ENCODE measurements around the gene GRAPL.
"Not testable (repeated sequence)": the region's sequence is repeated elsewhere in the genome, so short reads cannot be mapped to it uniquely, and the experiment has no call there.

Gene GRAPL

DNA sequence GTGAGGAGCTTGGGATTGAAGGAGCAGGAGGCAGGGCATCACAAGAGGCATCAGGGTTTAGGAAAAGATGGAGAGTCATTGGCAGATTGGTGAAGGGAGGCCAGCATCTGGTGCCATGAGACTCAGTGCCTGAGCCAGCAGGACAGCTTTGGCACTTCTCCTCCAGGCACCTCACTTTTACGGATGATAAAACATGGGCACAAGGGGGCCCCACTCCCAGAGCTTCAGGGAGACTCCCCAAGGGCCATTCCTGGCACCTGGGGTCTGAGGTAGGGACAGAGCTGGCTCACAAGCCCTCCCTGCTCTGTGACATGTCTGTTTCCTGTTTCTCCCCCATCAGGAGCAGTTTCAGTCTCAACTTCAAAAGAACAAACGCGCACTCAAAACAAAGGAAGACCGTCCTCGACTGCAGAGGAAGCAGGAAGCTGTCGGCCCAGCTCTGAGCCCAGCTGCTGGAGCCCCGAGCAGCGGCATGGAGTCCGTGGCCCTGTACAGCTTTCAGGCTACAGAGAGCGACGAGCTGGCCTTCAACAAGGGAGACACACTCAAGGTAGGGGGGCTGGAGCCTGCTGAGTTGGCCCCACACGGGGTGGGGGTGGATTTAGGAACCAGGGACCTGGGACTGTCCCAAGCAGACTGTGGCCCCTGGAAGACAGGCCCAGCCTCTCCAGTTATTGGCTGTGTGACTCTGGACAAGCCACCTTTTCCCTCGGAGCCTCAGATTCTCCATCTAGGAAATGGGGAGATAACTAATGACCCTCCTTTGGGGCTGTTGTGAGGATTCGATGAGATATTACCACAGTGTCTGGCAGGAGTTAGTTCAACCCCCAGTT lies at the start of gene GRAPL:
TSS of gene GRAPL (plus strand) at position 442 of the 833 bp plus-strand sequence. CDS start at position 473, 31 bp downstream.
- in situ Hi-C loops (cut with HindIII; ENCODE audit: low sequenced_read_pairs); H3K4me3 ChIP-seq (ENCODE audit: low read depth, low read length); DNase-seq (ENCODE audit: low read depth): not testable (repeated sequence)

DNA sequence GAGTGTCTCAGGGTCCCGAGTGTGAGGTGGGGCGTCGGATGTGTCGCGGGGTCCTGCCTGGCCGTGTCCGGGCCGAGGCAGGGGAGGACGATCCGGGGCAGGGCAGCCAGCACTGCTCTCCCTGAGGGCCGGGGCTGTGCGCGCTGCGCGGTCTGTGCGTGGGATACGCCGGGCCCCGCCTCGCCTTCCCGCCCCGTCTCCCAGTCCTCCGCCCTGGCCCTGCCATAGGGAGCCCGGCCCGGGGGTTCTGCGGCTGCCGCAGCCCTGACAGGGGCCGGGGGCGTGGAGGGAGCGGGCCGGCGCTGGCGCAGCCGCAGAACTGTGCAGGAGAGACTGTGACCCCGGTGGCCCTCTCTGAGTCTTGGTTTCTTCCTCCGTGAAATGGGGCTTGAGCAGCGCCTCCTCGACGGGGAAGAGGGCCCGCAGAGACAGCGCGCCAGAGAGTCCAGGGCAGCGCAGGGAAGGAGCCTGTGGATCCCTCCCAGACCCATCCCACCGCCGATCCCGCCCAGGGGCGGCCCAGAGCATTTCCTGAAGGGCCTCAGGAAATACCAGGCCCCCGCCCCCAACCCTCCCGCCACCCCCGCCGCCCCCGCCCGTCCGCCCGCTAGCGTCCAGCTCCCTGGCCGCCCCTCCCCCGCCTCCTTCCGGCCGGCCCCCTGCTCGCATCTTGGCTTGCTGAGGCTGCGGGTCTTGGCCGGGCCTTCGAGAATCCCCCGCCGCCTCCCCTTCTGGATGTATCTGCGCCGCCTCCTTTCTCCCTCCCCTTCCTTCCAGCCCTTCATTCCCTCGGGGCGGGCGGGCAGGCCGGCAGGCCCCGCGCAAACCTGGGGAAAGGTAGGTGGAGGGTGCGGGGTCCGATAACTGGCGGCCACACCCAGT lies 38.3 kb upstream of the GRAPL start:
- DNase-seq (ENCODE audit: low read depth); in situ Hi-C loops (cut with HindIII; ENCODE audit: low sequenced_read_pairs); H3K4me3 ChIP-seq (ENCODE audit: low read depth, low read length): not testable (repeated sequence)

DNA sequence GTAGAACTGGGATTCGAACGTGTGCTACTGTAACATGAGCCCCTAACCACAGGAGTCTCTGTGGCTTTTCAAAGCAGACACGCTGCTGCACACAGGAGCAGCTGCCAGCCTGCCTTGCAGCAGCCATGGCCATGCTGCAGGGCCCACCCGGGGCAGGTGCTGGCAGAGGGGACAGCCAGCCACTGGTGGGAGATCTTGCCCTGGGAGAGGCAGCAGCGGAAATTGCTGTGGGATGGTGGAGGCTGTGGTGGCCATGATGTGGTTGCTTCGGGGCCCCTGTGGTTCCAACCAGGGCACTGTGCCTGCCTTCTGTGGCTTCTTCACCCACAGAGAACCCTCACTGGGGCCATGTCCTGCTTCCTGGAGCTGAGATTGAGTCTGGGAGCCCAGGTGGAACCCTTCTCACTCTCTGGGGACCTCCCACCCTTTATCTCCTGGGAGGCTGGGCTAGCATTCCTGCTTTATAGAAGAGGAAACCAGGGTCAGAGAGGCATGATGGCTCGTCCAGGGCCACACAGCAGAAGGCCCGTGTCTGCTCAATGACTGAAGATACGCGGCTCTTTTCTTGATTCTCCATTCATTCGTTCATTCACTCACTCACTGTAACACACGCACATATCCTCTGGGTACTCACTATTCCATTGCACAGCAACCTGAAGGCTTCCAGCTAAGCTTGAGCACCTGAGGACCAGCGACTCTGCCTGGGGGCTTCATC lies 37.2 kb upstream of the GRAPL start:
- in situ Hi-C loops (cut with HindIII; ENCODE audit: low sequenced_read_pairs); DNase-seq (ENCODE audit: low read depth); H3K4me3 ChIP-seq (ENCODE audit: low read depth, low read length): not testable (repeated sequence)

DNA sequence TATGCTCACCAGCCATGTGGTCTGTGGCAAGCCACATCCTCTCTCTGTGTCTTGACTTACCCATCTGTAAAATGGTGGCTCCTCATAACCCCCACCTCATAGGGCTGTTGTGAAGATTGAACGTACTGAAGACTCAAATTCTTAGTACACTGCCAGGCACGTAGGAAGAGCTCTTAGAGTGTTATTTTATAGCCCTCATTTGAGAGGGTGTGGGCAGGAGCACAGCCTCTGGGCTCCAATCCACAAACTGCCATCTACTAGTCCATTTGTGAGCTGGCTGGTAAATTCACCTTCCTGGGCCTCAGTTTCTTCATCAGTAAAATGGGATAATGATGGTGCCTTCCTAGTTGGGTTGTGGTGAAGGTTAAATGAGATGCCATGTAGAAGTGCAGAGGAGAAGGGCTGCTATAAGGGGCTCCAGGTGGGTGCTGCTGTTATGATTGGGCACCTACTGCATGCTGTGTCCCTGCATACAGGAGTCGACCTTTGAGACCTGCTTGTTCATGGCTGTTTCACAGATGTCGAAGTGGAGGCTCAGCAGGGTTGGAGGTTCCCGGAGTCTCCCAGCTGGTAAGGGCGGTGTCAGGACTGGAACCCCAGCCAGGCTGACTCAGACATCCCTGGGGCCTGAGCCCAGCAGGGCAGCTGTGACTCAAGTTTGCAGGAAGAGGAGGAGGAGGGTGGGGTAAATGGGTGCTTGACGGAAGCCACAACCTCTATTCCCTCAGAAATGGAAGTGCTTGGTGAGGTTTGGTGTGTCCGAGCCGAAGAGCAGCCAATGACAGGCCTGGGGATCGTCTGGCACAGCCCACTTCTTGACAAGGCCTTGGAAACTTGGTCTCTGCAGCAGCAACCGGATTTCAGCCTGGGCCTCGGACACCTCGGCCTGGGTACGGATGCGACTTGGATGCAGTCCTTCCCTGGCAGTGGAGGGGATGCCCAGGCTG lies 34.4 kb upstream of the GRAPL start:
- in situ Hi-C loops (cut with HindIII; ENCODE audit: low sequenced_read_pairs); DNase-seq (ENCODE audit: low read depth); H3K4me3 ChIP-seq (ENCODE audit: low read depth, low read length): not testable (repeated sequence)

DNA sequence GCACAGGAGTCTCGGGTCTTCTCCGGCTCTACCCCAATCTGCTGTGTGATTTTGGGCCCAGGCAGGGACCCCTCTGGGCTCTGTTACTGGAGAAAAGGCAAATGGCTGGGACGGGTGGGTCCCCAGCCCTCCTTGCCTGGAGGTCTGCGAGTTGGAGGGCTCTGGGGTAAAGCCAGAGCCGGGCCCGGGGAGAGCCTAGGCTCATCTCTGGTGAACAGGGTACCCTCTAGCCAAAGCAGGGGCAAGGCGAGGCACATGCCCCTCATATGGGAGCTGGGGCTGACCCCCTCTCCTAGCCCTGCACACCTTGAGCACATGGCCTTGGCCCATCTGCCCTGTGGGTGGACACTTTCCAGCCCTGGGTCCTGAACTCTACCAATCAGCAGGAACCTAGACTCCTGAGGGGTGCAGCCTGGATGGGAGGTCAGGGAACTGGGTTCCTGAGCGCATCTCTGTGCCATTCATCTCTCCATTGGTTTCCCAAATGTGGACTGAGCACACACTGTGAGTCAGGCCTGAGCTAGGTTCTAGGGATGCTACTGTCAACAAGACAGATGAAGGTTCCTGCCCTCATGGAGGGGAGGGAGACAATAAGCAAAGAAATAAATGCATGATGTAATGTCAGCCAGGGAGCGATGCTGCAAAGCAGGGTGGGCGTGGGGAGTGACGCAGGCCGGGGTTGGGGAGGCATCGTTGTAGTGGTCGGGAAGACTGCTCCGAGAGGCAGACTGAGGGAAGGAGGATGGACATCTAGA lies 33.5 kb upstream of the GRAPL start:
- H3K4me3 ChIP-seq (ENCODE audit: low read depth, low read length); DNase-seq (ENCODE audit: low read depth); in situ Hi-C loops (cut with HindIII; ENCODE audit: low sequenced_read_pairs): not testable (repeated sequence)

DNA sequence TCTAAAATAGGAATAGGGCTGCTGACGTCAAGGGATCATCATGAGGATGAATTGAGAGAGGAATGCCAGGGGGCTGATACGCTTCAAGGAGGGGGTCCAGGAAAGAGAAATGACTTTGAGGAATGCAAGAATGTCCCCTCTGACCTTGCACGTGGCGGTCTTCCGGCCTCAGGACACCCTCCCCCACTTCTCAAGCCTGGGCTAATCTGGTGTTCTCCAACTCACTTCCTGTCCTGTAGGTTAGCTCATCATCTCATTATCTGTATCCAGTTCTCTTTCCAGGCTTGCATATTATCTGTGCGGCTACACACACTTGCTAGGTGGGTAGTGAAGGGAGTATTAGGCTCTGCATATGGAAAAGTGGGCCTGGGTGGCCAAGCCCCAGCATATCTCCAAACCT lies 18.9 kb upstream of the GRAPL start:
- in situ Hi-C loops (cut with HindIII; ENCODE audit: low sequenced_read_pairs); H3K4me3 ChIP-seq (ENCODE audit: low read depth, low read length); DNase-seq (ENCODE audit: low read depth): not testable (repeated sequence)

DNA sequence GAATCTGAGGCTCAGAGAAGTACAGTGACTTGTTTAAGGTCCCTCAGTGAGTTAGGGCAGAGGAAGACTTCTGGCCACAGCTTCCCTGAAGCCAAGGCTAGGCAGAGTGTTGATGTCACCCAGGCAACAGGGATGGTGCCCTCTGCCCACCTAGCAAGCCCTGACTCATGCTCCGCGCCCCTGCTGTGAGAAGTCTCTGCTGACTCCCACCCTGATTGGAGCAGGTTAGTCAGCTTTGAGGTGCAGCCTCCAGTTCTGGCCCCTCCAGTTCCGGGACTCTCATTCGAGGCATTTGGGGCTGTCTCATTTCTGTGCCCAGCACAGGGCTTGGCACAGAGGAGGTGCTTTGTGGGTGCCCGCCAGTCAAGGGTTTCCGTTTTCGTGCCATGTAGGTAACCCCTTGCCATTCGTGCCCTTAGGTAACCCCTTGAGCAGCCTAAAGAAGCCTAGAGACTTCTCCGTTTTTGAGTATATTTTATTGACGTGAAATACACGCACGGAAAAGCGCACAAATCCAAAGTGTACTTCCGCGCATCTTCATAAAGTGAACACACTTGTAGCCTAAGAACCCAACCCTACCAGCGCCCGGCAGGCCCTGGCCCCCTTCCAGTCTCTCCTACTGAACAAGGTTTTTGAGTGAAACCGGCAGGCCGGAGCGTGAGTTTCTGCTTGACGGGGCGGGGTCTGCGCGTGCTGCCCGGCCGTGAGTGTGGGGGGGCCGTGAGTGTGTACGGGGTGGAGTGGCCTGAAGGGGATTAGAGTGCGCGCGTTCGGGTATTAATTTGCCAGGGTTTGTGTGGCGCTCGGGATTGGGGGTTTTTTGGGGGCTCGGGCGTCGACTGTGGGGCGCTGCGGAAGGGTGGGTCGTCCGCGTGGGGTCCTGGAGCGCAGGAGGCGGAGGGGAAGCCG lies 16.9 kb upstream of the GRAPL start:
- in situ Hi-C loops (cut with HindIII; ENCODE audit: low sequenced_read_pairs); DNase-seq (ENCODE audit: low read depth); H3K4me3 ChIP-seq (ENCODE audit: low read depth, low read length): not testable (repeated sequence)

DNA sequence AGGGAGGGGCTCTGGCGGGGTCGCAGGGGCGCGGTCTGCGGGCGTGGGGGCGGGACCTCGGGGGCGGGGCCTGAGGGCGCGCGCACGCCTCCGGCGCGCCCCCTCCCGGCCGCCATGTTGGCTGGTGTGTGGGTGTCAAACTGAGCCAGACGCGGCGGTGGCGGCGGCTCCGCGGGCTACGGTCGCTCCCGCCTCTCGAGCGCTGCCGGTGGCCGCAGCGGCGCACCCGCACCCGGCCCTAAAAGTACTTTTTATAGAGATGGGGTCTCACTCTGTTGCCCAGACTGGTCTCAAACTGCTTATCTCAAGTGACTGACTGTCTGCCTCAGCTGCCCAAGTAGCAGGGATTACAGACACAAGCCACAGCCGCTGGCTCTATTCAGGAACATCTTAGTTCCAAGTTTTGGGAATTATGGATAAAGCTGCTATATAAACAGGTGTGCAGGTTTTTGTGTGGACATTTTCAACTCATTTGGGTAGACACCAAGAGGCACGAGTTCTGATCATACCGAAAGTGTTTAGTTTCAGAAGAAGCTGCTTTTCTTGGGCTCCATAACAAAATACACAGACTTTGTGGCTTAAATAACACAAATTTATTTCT lies 16.2 kb upstream of the GRAPL start:
- peak overlapping the region; percentile 19 for H3K4me3 ChIP-seq (ENCODE audit: low read depth, low read length)
- in situ Hi-C loops (cut with HindIII; ENCODE audit: low sequenced_read_pairs); DNase-seq (ENCODE audit: low read depth): not testable (repeated sequence)

DNA sequence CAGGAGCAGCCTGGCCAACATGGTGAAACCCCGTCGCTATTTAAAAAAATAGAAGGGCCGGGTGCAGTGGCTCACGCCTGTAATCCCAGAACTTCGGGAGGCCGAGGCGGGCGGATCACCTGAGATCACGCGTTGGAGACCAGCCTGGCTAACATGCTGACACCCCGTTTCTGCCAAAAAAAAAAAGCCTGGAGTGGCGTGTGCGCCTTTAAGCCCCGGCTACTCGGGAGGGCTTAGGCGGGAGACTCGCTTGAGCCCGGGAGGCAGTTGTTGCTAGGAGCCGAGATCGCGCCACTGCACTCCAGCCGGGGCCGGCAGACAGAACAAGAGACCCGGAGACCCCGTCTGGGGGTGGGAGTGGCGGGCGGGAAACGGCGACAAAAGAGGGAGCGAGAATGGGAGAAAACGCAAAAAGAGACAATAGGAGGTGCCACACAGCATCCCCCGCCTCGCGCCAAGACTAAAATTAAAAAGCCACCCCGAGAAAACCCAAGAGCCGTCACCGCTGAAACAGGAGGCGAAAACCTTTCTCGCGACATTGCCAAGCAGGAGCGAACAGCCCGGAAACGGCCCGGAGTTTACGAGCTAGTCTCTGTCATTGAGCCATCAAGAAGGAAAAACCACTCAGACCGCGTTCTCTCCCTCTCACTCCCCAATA lies 15.5 kb upstream of the GRAPL start:
- H3K4me3 ChIP-seq (ENCODE audit: low read depth, low read length); in situ Hi-C loops (cut with HindIII; ENCODE audit: low sequenced_read_pairs): not testable (repeated sequence)

DNA sequence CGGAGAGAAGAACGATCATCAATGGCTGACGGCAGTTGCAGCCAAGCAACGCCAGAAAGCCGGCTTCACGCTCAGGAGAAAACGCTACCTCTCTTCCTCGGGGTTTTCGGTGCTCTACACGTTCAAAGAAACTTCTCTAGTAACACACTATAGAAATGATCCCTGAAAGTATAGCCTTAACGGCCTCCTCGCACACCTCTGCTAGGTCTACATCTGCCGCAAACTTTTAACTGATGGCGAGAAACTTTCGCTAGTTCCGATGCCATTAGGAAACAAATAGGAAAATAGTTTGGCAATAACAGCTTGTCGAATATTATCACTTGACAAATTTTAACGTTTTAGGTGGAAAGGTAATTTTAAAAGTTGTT lies 14.9 kb upstream of the GRAPL start:
- H3K4me3 ChIP-seq (ENCODE audit: low read depth, low read length); in situ Hi-C loops (cut with HindIII; ENCODE audit: low sequenced_read_pairs); DNase-seq (ENCODE audit: low read depth): not testable (repeated sequence)

More for the DNA sequence above, 15.5 kb upstream of the GRAPL start:
- not testable (repeated sequence) for DNase-seq (ENCODE audit: low read depth)

DNA sequence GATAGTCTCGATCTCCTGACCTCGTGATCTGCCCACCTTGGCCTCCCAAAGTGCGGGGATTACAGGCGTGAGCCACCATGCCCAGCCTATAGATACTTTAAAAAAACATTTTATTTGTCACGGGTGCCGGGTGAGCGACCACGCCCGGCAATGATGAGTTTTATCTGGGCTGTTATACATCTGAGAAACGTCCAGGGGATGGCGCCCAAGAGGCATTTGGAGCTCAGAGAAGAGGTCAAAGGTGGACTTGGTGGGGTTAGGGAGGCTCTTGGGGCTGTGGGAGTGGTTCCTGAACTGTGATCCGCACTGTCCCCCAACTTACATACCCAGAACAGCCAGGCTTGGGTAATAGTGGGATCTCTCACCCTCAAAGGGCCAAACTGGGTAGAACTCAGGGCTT lies 8.7 kb upstream of the GRAPL start:
- H3K4me3 ChIP-seq (ENCODE audit: low read depth, low read length); DNase-seq (ENCODE audit: low read depth); in situ Hi-C loops (cut with HindIII; ENCODE audit: low sequenced_read_pairs): not testable (repeated sequence)

DNA sequence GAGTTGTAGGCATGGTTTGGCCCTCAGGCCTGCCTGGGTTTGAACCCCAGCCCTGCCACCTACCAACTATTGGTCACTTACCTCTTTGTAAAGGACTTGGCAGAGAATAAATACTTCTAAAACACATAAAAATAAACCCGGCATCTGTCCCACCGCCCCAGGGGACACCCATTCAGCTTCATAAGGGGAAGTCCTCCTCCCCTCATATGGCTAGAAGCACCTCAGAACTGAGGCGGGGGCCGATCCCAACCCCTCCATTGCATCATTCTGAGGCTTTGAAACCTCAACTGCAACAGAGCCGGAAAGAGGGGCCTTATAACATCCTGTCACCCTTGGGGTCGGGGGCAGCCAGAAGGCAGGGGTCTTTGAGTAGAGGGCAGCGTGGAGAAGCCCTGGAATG lies 2.1 kb upstream of the GRAPL start:
- DNase-seq (ENCODE audit: low read depth); in situ Hi-C loops (cut with HindIII; ENCODE audit: low sequenced_read_pairs); H3K4me3 ChIP-seq (ENCODE audit: low read depth, low read length): not testable (repeated sequence)

DNA sequence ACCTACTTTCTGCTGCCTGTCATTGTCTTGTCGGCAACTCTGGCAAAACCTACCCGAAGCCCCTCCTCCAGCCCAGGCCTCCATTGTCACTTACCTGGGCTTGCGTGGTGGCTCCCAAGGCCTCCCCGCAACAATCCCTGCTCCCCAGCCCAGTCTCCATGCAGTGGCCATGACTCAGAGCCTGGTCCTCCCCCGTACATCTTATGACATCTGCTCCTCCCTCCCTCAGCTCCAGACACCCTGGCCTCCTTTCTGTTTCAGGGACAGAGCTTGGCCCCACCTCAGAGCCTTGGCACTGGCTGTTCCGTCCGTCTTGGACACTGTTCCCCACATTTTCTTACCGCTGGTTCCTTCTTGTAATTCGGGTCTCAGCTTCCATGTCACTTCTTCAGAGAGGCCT lies 2.1 kb downstream of the GRAPL start:
- in situ Hi-C loops (cut with HindIII; ENCODE audit: low sequenced_read_pairs); DNase-seq (ENCODE audit: low read depth); H3K4me3 ChIP-seq (ENCODE audit: low read depth, low read length): not testable (repeated sequence)

DNA sequence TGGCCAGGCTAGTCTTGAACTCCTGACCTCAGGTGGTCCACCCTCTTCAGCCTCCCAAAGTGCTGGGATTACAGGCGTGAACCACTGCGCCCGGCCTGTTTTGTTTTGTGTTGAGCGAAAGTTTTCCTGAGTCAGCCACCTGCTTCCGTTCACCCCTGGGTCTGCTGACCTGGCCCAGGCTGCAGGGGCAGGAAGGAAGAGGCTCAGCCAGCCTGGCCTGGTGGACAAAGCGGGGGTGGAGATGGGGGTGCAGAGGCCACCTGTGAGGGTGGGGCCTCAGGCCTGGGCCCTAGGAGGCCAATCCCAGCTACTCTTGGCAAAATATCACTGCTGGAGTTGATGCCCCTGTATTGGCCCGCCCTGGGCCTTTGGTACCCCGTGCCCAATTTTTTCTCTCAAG lies 3.7 kb downstream of the GRAPL start:
- in situ Hi-C loops (cut with HindIII; ENCODE audit: low sequenced_read_pairs); H3K4me3 ChIP-seq (ENCODE audit: low read depth, low read length); DNase-seq (ENCODE audit: low read depth): not testable (repeated sequence)
